NCI-H748 (cell line): Measurements from ENCODE around the gene CC2D2B.
"Not testable (repeated sequence)": the region's sequence is repeated elsewhere in the genome, so short reads cannot be mapped to it uniquely, and the experiment has no call there.

Source experiments
- DNase-seq: peaks from one replicate; lab custom pipeline; 2025; ENCODE audit not compliant: unreplicated experiment; lab: John Stamatoyannopoulos, UW

Gene CC2D2B, protein sequence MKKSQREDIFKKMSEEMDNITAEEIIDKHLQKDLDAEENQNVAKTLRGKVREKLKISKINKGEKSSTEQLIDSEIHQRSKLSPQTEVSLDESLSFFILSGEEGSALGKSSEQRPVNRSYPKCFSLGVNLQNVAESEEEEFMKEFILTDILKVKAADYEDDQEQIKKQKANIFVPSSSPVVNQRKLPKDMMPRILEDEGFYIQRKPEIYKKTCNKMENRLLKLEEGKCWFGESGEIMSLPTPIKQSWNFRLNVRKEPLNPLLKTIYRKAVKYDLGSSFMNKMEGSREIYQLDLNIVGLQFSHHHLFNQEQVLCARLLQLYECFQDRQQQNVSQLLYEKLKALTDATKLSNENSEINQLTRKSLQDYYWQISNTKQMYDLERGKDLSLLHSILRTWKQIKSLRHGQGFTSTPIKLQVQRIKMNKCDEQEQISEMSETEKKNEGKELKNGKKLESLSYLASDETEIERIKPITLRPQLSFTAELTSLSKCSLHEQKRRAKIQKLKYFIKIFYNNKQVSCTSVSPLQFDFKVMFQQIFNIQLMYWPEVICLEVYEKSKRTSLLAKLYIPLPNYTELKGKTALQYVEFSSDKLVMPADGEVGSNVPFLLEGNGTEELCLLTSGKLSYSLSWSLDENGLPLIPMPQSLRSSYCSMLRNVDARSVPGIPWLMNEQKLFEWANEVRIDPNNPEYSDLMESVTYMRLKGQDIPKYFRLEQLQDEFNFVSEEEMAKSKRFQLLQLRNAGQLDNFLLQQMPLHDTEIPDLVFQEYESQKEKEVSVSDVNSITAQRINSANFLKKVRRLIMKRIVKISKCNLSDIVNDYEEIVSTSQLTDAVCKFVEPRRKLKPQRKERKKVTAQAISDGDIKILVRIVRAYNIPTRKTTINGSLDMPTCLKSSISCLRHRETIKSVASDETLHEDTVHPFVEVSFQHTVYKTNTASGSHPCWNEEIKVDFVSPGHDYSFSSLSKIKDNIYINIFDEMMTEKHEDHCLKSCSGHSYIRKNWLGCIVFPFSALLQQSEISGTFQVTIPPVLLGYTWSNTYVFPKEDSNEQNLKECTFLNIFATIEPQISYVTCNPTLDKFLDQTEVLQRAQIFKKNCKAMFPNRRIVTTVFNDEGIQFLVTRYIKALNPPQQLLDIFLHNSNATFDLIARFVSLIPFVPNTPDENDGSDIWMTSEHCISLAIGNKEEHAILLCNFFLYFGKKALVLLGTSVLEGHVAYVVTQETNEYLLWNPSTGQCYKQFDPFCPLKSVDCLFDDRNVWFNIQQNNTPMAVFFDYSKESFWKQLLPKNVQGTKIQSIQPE (N-terminal part only)

DNA sequence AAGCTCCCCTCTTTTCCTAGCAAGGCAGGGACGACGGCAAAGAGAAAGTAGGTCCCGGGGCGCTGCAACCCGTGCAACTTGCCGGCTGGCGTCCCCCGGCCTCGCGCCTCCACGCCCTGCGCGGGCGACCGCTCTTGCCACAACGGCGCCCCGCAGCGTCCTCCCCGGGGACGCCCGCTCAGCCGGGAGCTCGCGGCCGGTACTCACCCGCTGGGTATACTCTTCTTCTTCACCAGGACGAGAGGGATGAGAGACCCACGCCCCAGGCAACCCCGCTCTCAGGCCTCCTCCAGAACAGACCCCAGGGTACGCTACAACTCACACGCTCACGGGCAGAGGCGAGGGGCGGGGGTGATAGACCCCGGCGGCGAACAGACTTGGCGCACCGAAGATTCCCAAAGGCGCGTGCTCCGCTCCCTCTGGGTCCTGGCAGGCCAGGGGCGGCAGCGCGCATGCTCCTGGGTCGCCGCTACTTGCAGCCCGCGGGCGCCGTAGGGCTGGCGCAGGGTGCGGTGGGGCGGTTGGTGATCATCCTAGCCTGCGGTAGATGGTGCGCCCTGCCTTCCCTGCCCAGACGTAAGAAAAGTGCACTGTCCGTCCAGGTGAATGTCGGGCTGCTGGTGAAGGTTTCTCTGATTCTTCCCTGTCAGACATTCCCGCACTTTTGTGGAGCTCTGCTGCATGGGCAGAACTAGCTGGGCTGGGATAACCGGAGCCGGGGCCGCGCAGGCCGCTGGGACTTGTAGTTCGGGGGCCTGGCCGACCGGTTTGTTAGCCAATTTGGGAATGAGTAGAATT, at the start of gene CC2D2B:
Gene CC2D2B (plus strand): TSS at position 520 of the 798 bp plus-strand sequence. CDS start 3,349 bp downstream, outside the sequence.
- DNase-seq, result peak; percentile 78

DNA sequence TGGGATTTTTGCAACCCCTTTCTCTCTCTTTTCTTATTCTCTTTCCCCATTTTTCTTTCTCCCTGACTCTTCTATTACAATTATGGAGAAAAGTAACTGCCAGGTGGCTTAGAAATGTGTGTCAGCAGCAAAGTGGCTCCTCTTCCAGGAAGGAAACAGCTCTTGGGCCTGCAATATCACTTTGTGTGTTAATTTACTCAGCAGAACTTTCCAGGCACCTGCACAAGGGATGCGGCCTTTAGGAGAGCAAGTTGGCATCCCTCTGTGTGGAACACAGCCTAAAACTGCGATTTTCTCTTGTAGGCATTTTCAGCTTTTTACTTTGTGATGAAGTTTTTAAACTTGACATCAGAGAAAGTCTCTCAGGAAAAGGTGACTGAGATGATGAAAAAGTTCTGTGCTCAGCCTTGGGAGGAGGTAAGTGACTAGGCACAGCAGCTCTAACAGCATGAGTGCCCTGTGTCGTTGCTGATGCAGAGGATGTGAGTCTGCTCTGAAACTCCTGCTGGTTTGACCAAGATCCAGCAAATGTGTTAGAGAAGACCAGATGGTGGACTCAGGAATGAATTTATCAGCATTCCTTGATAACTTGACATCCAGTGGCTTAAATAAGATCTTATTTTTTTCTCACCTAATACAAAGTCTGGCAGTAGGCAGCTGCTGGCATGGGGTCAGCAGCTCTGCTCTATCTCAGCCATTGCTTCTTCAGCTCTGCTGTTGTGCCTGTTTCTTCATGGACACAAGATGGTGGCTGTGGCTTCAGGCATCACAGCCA, 47.4 kb upstream of the CC2D2B start:
- DNase-seq, result no peak

DNA sequence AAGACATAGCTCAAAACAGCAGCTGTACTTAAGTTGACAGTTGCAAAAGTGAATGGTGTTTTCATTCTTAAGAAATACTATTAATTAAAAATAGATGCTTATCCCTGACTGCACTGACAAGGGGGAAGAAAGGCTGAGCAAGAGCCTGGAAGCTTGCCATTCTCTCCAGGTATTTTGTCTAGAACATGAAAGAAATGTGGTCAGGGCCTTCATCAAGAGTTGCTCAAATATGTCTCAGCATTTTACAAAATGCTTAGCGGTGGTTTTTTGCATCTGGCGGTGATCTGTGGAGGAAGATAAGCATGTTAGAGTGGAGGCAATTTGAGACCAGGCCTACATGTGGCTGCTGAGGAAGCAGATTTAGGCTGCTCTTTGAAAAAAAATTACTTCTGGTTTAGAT, 46.4 kb upstream of the CC2D2B start:
- DNase-seq, result no peak

DNA sequence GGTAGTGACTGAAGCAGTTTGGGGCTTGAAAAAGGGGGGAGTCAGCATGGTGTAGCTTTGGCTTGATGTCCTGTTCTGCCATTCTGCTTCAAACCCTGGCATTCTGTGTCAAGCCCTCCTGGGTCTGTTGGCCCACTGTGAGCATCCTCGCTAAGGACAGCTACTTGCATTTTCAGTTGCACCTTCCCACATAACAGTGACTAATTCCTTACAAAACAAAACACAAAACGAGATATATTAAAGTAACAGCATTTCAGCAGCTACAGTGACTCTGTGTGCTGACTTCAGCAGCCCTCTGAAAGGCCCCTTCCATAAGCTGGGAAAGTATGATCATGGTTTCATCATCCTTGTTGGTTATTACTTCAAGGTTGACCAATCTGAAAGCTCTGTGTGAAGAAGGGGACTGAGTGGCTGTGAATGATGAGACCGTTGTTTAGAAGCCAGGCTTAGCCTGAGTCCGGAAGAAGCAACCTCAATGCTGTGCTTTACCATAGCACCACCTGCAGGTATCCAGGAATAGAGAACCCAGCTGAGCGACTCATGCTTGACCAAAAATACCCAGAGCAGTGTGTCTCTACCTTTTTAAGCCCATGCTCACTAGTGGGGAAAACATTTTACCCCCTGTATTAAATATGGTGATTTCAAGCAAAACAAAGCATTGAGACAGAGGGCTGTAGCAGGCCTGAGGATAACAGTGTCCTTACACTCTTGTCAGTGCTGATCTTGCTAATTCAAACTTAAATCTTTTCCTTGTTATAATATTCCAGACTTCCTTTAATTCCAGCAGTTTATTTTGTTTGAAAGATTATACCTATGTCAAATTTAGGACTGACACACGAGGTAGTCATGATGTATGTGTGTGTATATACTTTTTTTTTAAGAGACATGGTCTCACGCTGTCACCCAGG, 42.6 kb upstream of the CC2D2B start:
- DNase-seq, result peak; percentile 31

DNA sequence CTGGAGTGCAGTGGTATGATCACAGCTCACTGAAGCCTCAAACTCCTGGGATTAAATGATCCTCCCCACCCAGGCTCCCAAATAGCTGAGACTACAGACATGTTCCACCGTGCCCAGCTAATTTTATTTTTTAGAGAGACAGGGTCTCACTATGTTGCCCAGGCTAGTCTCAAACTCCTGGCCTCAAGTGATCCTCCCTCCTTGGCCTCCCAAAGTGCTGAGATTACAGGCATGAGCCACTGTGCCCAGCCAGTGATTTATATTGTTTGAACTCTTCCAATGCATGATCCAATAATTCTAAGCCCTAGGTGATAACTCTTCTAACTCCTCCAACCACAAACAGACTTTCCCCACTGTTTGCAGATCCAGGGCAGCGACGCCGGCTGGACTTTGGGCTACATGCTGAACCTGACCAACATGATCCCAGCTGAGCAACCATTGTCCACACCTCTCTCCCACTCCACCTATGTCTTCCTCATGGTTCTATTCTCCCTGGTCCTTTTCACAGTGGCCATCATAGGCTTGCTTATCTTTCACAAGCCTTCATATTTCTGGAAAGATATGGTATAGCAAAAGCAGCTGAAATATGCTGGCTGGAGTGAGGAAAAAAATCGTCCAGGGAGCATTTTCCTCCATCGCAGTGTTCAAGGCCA, 41.8 kb upstream of the CC2D2B start:
- no peak for DNase-seq

DNA sequence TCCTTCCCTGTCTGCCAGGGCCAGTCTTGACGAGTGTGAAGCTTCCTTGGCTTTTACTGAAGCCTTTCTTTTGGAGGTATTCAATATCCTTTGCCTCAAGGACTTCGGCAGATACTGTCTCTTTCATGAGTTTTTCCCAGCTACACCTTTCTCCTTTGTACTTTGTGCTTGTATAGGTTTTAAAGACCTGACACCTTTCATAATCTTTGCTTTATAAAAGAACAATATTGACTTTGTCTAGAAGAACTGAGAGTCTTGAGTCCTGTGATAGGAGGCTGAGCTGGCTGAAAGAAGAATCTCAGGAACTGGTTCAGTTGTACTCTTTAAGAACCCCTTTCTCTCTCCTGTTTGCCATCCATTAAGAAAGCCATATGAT, 41.3 kb upstream of the CC2D2B start:
- no peak for DNase-seq

DNA sequence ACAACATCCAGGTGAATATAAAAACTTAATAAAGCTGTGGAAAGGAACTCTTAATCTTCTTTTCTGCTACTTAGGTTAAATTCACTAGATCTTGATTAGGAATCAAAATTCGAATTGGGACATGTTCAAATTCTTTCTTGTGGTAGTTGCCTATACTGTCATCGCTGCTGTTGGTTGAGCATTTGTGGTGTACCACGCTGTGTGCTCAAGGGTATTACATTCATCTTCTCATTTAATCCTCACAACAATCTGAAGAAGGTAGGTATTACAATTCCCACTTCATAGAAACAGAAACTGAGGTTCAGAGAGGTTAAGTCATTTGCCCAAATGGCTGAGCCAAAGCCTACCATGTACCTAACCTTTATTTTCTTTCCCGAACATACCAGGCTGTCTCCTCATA, 39.9 kb upstream of the CC2D2B start:
- no peak for DNase-seq

DNA sequence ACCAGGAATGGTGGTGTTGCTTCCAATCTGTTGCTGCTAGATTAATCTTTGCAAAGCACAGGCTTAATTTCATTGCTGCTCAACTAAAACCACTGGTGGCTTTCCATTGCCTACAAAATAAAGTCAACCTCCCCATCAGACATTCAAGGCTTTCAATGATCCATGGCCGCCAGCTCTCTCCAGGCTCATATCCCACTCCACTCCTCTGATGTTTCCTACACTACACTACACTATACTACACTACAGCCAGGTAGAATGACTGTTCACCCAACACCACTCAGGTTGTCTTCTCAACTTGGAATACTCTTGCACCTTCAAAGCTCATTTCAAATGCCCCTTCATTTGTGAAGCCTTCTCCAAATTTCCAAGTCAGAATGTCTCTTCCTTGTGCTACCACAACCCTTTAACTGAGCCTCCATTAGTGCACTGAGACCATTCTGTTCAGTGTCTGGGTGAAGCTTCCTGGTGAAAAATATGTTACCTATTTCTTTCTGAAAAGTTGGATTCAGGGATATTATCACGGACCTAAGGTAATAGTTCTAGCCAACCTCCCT, 35.5 kb upstream of the CC2D2B start:
- DNase-seq, result no peak

DNA sequence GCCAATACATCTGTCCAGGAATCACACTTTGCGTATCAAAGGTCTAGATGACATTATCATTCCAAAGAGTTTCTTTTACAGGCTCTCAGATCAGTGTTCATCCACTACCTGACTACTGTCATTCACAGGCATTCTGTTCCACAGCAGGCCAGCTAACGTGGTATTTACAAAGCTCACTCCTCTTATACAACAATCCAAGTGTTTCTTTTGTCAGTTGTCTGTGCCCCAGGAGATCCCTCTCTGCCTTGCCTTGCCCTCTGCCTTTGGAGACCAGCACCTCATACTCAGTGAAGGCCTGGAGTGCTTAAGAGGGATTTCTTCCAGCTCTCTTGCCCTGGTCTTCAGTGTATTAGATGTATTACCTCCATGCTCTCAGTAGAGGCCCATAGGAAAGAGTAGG, 34.6 kb upstream of the CC2D2B start:
- DNase-seq, result no peak

DNA sequence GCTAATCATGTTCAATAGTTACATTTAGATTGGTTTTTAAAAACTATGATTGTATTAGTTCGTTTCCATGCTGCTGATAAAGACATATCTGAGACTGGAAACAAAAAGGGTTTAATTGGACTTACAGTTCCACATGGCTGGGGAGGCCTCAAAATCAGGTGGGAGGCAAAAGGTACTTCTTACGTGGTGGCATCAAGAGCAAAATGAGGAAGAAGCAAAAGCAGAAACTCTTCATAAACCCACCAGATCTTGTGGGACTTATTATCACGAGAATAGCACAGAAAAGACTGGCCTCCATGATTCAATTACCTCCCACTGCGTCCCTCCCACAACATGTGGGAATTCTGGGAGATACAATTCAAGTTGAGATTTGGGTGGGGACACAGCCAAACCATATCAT, 34.1 kb upstream of the CC2D2B start:
- no peak for DNase-seq

DNA sequence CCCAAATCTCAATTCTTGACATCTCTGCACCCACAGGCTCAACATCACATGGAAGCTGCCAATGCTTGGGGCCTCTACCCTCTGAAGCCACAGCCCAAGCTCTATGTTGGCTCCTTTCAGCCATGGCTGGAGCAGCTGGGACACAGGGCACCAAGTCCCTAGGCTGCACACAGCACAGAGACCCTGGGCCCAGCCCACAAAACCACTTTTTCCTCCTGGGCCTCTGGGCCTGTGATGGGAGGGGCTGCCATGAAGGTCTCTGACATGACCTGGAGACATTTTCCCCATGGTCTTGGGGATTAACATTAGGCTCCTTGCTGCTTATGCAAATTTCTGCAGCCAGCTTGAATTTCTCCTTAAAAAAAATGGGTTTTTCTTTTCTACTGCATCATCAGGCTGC, 33.0 kb upstream of the CC2D2B start:
- DNase-seq, result not testable (repeated sequence)

DNA sequence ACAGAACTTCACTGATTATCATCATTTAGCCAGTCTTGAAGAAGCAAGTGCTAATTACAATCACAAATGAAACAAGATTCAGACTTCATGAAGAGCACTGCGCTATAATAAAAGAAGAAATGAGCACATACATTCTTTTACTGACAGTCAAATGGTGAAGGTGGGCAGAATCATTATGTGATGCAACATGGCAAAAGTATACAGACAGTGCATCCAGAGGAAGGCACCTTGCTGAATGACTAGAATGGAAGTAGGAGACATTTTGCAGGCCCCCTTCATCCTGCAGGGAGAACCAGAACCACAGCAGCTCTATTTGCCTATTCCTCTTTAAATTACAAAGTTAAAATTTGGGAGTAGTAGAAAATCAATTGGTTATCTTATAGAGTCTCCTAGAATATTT, 31.0 kb upstream of the CC2D2B start:
- DNase-seq, result no peak

DNA sequence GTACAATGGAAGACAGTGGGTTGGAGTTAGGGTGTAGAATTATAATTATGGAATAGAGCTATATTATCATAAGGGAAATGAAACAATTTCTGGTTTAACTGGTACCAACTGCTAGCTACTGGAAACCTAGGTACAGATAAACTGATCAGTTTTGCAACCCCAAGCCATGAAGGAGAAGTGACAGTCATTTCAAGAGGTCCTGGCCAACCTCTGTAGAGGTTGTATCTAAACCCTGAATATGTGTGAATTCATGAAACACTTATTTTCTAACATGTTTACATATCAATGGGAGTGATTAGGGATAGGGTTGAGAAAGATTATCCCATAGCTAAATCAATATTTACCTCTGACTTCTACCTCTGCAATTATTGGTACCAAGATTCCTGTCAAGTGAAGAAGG, 29.9 kb upstream of the CC2D2B start:
- DNase-seq, result no peak

DNA sequence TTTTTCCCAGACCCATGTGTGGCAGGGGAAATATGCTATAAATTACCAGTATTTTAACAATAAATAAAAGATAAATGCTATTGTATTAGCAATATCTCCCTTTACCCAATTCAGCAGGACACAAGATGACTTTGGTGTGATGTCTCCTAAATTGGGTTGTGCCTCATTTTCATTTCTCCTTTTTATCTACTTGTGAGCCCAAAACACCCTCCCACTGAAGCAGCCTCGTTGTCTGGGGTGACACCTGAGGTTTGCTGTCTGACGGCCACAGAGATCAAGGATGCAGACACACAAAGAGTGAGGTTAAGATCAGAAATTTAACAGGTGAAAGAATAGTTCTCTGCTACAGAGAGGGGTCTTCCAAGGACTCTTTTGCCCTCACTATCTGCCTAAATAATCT, 27.1 kb upstream of the CC2D2B start:
- DNase-seq, result no peak

DNA sequence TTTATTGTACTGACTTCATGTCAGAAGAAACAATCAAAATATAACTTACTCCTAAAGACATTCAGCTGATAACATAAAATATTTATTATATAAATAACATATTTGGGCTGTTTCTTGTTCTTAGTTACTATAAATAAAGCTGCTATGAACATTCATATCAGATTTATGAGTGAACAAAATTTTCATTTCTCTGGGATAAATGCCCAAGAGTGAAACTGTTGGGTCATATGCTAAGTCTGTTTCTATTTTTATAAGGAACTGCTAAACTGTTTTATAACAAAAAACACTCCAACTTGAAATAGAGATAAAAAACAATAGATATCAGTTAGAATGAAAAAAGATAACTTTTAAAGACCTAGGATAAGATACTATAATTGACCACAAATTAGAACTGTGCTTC, 26.5 kb upstream of the CC2D2B start:
- DNase-seq, result no peak

DNA sequence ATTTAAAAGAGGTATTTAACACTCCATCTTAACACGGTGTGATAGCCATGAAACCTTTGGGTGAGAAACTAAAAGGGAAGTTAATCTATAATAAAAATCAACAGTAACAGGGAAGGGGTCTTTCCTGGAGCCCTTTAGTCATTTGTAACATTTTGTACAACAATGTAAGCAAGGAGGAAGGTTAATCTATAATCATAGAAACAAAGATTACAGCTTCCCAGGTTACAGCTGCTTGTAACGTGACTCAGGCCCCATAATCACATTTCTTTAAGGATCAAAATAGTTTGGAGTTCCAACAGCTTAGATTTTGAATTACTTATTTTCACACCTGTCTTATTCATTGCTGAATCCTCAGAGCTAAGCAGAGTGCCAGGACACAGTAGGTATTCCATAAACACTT, 17.9 kb upstream of the CC2D2B start:
- DNase-seq, result no peak

DNA sequence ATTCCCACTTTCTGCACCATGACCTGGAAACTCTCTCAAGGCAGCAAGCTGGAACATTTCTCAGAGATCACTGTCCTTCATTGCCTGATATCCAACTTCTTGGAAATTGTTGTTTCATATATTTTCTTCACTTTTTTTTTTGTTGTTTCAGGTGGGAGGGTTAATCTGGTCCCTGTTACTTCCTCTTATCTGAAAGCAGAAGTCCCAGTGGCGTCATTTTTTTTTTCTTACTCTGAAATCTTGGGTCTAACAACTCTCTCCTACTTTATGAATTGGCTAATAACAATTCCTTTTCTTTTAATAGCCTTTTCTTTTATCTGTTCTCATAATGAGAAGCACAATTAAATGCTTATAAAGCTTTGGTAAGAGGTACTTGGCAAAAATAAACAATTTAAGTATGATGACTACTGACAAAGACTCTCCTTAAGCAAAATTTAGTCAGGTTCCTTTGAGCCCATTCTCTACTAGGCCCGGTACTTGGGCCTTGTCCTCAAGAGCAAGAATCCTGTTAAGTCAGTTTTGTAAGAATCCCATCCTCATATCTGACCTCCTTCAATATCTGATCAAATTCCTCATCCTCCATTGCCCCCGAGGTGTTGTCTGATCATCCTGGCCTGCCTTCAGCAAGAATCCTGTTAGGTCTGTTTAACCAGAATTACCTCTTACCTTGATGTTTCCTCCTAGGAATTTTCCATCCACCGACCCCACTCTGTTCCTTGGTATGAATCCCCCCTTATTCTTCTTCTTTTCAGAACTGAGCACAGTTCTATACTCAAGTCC, 11.5 kb upstream of the CC2D2B start:
- DNase-seq, result no peak
